GM19468 (cell line): ENCODE results near the gene CCDC38.
A peak's percentile ranks its signal among the peaks of the same experiment; 100 is the strongest.
"Not testable (repeated sequence)": the region's sequence is repeated elsewhere in the genome, so short reads cannot be mapped to it uniquely, and the experiment has no call there.

Source experiments
- ATAC-seq: cut with Tn5 transposase; IDR thresholded peaks from one replicate; pipeline ENCODE4 v1.9.1; 2021; ENCODE audit warnings: mild to moderate bottlenecking, moderate library complexity, moderate number of reproducible peaks; ENCODE audit not compliant: unreplicated experiment; ENCODE audit errors: extremely low read depth

Gene CCDC38

DNA sequence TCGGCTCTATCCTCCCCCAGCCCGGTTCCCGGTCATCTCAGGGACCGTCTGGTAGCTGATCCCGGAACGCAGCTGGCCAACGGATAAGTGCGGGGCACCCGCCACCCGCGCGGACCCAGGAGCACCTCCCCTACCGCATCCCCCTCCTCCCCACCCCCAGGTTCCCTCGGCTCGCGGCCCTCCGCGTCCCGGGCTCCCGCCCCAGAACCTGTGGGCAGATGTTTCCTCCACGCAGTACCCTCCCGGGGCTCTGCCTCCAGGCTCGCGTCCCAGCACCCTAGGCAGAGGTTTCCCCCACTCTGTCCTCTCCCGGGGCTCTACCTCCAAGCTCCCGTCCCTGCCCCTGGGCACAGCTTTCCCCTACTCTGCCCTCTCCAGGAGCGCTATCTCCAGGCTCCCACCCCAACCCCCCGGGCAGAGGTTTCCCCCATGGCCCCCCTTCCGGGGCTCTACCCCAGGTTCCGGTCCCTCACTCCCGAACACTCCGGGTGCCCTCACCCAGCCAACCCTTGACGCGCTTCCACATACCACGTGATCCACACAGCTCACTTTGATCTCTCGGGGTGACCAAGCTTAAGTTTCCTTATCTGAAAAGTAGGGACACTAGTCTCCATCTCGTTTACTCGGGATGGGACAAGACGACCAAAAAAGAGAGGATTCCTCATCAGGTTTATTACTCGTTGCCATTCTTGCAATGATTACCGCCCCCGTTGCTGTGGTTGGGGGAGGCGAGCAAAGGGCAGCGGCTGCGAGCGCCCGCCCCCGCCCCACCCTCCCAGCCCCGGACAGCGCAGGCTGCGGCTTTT is at the start of gene CCDC38:
Gene CCDC38 (minus strand): TSS at position 91 of the 806 bp plus-strand sequence. CDS start 6,105 bp downstream, outside the sequence.
- peak; percentile 89 for ATAC-seq

- ATAC-seq = no peak
Observed at GRCh38 chr12:95990136-95990535, 47.7 kb upstream of the CCDC38 start.

DNA sequence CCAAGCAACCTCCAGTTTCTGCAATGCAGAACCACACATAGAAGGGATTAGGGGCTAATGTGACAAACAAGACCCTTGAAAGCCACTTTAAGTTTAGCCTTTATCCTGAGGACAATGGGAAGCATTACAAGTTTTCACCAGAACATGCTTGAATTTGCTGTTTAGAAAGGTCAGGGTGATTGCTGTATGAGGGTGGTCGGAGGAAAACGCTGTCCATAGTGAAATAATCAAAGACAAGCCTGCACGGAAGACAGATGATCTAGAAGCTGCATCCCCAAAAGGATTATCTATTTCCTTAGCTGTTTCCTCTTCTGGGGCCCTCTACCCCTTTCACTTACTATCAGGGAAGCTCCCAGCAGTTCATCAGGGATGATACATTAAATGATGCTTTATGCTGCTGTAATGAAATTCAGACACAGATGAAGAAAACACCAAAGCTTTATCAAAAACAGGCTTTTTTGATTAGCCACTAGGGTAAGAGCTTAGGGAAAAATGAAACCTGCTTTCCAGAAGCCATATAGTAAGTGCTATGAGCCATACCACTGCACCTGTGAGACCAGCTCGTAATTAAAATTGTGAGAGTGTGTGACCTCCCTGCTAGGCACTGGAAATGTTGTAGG is 47.2 kb upstream of the CCDC38 start:
- no peak for ATAC-seq

DNA sequence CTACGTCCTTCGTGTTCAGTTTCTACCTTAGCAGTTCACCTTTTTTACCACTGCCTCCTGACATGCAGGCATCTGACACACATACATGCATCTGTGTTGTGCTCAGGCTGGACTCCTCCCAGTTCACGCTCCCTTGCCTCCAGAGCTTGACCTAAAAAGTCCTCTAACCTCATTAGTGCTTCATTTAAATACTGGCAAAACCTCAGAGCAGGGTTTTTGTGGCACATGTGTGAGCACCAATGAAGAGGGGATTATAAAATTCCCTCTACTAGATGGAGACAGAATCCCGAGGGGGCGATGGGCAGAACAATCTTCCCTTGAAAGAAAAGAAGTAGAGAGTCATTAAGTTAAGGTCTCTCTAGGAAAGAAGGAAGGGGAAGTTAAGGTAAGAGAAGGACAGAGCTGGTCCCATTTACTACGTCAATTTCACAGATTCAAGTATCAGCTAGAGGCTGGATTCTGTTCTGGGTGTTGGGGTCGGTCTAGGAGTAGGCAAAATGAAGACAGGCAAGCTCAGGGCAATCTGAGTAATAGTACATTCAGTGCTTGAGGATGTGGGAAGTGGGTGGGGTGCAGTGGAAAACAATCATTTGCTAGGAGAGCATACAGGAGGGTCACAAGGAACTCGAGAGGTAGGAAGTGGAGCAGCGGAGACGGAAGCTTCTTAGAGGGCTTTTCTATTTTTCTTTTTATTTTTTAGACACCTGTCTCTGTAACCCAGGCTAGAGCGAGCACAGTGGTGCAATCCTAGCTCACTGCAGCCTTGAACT is 46.3 kb upstream of the CCDC38 start:
- no peak for ATAC-seq

DNA sequence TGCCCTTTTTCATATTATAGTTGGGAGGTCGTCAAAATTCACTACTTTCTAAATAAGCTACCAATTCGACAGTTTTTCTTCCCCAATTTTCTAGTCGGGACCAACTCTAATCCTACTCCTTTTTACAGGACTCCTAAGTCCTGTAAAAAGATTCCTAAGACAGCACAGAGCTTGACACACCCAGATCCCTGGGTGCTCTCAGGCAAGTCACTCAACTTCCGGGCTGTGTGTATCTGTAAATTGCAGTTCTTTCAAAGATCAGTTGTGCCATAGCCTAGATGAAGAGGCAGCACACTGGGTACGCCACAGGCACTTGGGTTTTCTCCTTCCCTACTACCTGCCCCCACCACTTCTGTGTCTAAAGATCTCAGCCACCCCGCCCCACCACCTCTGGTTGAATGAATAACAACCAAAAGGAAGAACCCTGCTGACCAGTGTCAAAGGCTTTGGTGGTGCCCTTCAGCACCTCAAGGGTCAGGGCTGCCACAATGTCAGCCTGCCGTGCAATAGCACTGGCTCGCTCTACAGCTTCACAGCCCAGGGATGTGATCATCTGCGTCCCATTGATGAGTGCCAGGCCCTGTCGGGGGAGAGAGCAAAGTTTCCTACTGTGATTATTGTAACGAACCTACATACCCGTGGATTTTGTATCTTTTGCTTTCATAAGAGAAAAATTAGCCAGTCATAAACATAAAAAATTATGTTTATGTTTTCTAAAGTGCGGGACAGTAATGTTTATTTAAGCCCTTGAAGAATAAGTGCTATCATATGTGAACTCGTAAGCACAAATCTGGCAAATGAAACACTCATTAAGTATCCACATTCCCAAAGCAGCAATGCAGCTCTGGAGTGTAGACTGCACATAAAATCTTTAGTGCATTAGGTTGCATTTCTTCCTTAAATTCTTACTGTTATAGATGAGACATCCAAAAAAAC is 44.5 kb upstream of the CCDC38 start:
- ATAC-seq = no peak

GRCh38 chr12:95984682-95985081 is 42.3 kb upstream of the CCDC38 start:
- ATAC-seq = no peak

DNA sequence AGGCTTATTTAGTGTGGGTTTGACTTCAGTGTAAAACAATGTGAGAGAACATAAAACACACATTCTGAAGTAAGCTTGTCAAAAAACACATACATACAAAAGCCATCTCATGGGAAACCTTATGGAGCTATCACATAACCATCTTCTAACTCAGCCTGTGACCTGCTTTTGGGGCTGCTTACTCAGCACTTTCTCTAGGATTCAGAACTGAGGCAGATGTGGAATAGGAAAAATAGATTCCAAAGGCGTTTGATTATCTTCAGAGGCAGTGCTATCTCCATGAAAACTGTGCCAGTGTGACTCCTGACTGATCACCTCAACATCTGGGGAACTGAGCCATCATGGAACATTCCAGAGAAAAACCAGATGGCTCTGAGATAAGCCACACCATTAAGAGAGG is 40.2 kb upstream of the CCDC38 start:
- no peak for ATAC-seq

- ATAC-seq = no peak
Observed at GRCh38 chr12:95980437-95980836, 38.0 kb upstream of the CCDC38 start.

DNA sequence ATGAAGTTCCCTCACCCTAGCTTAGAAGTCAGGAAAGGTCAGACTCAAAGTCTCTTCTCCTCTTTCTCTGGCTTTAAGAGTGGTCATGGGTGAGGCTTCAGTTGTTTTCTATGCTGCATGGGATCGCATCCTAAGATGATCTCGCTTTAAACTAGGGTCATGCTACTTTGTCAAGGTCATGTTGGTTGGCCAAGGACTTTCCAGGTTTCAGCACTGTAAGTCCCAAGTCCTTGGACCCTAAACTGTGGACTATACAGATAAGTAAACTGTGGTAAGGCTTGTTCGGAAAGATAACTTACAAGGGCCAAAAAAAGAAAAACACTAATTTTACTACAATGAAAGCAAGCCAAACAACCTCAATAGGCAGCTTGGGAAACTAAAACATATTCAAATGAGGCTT is 36.4 kb upstream of the CCDC38 start:
- no peak for ATAC-seq

GRCh38 chr12:95978351-95978750 is 35.9 kb upstream of the CCDC38 start:
- ATAC-seq = no peak

DNA sequence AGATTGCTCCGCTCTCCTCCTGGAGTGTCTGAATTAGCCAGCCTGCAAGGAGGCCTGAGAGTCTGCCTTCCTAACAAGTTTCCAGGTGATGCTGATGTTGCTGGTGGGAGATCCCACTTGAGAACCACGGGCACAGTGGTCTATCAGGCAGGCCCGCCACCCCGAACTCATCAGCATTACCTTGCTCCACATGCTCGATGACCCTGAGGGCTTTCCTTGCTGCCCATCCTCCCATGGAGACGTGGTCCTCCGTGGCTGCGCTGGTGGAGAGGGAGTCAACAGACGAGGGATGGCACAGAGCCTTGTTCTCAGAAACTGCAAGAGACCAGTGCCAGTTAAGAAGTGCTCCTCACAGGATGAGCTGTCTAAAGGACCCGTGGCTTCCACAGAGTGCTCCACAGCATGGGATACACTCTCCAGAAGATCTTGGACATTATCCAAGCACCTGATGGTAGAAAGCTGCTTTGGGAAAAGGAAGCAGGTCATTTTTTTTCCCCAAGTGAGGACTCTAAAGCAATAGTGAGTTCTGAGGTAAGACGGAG is 35.4 kb upstream of the CCDC38 start:
- no peak for ATAC-seq

GRCh38 chr12:95976416-95976832 is 34.0 kb upstream of the CCDC38 start:
- ATAC-seq = no peak

- no peak for ATAC-seq
Observed at GRCh38 chr12:95975491-95975890, 33.1 kb upstream of the CCDC38 start.

GRCh38 chr12:95974358-95974757 is 31.9 kb upstream of the CCDC38 start:
- no peak for ATAC-seq

- ATAC-seq = no peak
Observed at GRCh38 chr12:95972832-95973456, 30.5 kb upstream of the CCDC38 start.

DNA sequence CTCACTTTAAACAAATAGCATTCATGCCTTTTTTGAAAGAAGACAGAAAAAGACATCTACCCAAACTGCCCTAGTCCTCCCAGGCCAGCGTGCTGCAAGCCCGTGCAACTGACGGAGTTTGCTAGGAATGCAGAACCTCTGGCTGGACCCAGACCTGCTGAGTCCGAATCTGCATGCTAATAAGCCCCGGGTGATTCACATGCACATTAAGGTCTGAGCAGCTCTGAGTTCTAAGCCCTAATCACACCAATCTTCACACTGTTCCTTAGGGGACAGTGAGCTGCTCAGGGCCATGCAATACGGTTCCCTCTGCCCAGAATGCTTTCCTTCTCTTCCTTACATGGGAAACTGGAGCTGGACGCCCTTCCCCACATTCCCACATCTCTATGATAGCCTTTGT is 28.5 kb upstream of the CCDC38 start:
- ATAC-seq = no peak

GRCh38 chr12:95969116-95969515 is 26.7 kb upstream of the CCDC38 start:
- not testable (repeated sequence) for ATAC-seq

DNA sequence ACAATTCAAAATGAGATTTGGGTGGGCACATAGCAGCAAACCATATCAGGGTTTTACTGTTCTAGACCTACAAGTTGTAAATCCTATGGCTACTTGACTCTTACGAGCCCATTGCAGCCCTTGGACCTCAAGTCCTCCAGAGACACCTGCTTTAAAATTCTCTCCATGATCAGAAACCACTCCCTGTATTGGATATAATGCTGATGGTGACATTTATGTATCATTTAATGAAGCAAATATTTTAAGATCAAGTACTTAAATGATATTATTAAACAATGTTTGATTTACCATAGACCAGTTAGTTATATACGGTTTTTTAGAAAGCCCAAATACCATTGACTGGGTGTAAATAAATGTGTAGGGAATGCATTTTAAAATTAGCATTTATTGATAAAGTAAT is 24.9 kb upstream of the CCDC38 start:
- ATAC-seq = no peak

DNA sequence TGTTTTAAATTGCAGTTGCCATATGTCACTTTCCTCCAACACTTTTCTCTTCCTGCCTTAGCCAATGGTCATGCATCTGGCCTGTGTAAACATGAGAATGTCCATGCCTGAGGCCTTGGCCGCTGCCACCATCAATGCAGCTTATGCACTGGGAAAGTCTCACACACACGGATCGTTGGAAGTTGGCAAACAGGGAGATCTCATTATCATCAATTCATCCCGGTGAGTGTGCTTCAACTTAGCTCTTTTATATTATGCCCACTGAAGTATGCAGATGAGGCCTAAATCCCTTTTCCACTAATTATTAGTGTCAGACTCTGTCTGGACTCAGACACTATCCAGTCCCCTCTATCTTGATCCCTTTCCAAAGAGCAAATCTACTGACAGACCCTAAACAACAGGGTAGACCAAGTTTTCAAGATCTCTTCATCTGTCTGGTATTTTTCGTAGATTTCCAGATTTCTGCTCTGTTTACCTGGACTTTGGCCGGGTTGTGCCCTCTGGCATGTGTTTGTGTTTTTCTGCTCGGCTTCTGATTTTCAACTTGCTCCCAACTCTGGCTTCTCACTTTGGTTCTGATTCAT is 24.0 kb upstream of the CCDC38 start:
- ATAC-seq = no peak
